ENCODE data around the gene SLC6A20.
"Not testable (repeated sequence)": the region's sequence is repeated elsewhere in the genome, so short reads cannot be mapped to it uniquely, and the experiment has no call there.

Gene SLC6A20

GRCh38 chr3:45761831-45762230 lies 34.5 kb downstream of the SLC6A20 start:
- no peak for DNase-seq (ENCODE audit: low read depth in 2 of 2, low spot score in 1 of 2)

- DNase-seq (ENCODE audit: low read depth in 2 of 2, low spot score in 1 of 2): peak in 1 of 2 donors; percentile 6
Observed at GRCh38 chr3:45760878-45761711, 35.2 kb downstream of the SLC6A20 start.

- DNase-seq (ENCODE audit: low read depth in 2 of 2, low spot score in 1 of 2): no peak
Observed at GRCh38 chr3:45759851-45760250, 36.5 kb downstream of the SLC6A20 start.

GRCh38 chr3:45758871-45759270 lies 37.5 kb downstream of the SLC6A20 start:
- DNase-seq (ENCODE audit: low read depth in 2 of 2, low spot score in 1 of 2): no peak

GRCh38 chr3:45757141-45757540 lies 39.2 kb downstream of the SLC6A20 start:
- not testable (repeated sequence) for DNase-seq (ENCODE audit: low read depth in 2 of 2, low spot score in 1 of 2)

GRCh38 chr3:45756055-45756454 lies 40.3 kb downstream of the SLC6A20 start:
- DNase-seq (ENCODE audit: low read depth in 2 of 2, low spot score in 1 of 2): no peak

- no peak for DNase-seq (ENCODE audit: low read depth in 2 of 2, low spot score in 1 of 2)
Observed at GRCh38 chr3:45754461-45754860, 41.9 kb downstream of the SLC6A20 start.

GRCh38 chr3:45753095-45753494 lies 43.2 kb downstream of the SLC6A20 start:
- DNase-seq (ENCODE audit: low read depth in 2 of 2, low spot score in 1 of 2): no peak

GRCh38 chr3:45751537-45752242 lies 44.6 kb downstream of the SLC6A20 start:
- DNase-seq (ENCODE audit: low read depth in 2 of 2, low spot score in 1 of 2): no peak

GRCh38 chr3:45749880-45750279 lies 46.5 kb downstream of the SLC6A20 start:
- DNase-seq (ENCODE audit: low read depth in 2 of 2, low spot score in 1 of 2): no peak

GRCh38 chr3:45749036-45749600 lies 47.2 kb downstream of the SLC6A20 start:
- not testable (repeated sequence) for DNase-seq (ENCODE audit: low read depth in 2 of 2, low spot score in 1 of 2)

- DNase-seq (ENCODE audit: low read depth in 2 of 2, low spot score in 1 of 2): no peak
Observed at GRCh38 chr3:45748068-45748467, 48.3 kb downstream of the SLC6A20 start.

GRCh38 chr3:45746777-45747622 lies 49.3 kb downstream of the SLC6A20 start:
- DNase-seq (ENCODE audit: low read depth in 2 of 2, low spot score in 1 of 2): no peak

GRCh38 chr3:45746165-45746776 lies 50.1 kb downstream of the SLC6A20 start:
- DNase-seq (ENCODE audit: low read depth in 2 of 2, low spot score in 1 of 2): no peak

- DNase-seq (ENCODE audit: low read depth in 2 of 2, low spot score in 1 of 2): no peak
Observed at GRCh38 chr3:45742461-45743089, 53.8 kb downstream of the SLC6A20 start.

GRCh38 chr3:45741742-45742460 lies 54.4 kb downstream of the SLC6A20 start:
- no peak for DNase-seq (ENCODE audit: low read depth in 2 of 2, low spot score in 1 of 2)

- DNase-seq (ENCODE audit: low read depth in 2 of 2, low spot score in 1 of 2): no peak
Observed at GRCh38 chr3:45741247-45741646, 55.1 kb downstream of the SLC6A20 start.

GRCh38 chr3:45739991-45740390 lies 56.3 kb downstream of the SLC6A20 start:
- no peak for DNase-seq (ENCODE audit: low read depth in 2 of 2, low spot score in 1 of 2)

GRCh38 chr3:45737234-45737633 lies 59.1 kb downstream of the SLC6A20 start:
- DNase-seq (ENCODE audit: low read depth in 2 of 2, low spot score in 1 of 2): no peak

- no peak for DNase-seq (ENCODE audit: low read depth in 2 of 2, low spot score in 1 of 2)
Observed at GRCh38 chr3:45736707-45737106, 59.6 kb downstream of the SLC6A20 start.
